ENCODE results near the gene GALNTL6. TPM values are rescaled to one million over a fixed set of nuclear protein-coding genes. Genes with fewer than 3 reads are reported as not detected.

Gene GALNTL6
- total RNA-seq, 4 donors from 2014 or later, result 0.82 to 0.95 TPM; not detected in 2

- Histone ChIP-seq H3K4me3 (no peak overlapping the region), H3K36me3 (no peaks in the 10 kb centered on the region), H3K4me1 (peaks cover 0 to 10% (median 1%) of the 10 kb centered on the region in 4 donors), H3K27me3 (no peaks in the 10 kb centered on the region), H3K27ac (no peak overlapping the region), H3K9me3 (no peaks in the 10 kb centered on the region)
- in situ Hi-C loops (cut with MboI; ENCODE audit: low pct_ligation_motif_present in 1 of 4, low pct_unique_long_range_greater_than_20kb in 1 of 4, low sequenced_read_pairs in 3 of 4) (loop anchor here in 1 of 4 donors (25.0 kb wide), 1 partner anchor 117 kb away; the partner anchor contains the start of gene GALNT7), intact Hi-C loops (cut with DNase I; ENCODE audit: low total_unique reads) (no loop called here)
- no peak for TF ChIP-seq POLR2A (IDR thresholded peaks at IDR 0.05)
- TF ChIP-seq CTCF (IDR thresholded peaks at IDR 0.05), result no peak
- TF ChIP-seq EP300 (IDR thresholded peaks at IDR 0.05; ENCODE audit: low read depth), result no peak
- no peak for TF ChIP-seq POLR2AphosphoS5 (IDR thresholded peaks at IDR 0.05)
- DNase-seq, result no peak
- 44 to 79% methylated on average over 1 of the region's 1 CpG for WGBS, 2 donors (ENCODE audit: low coverage in 1 of 2)
These were observed 1232.4 kb downstream of the GALNTL6 start for GRCh38 chr4:173045571-173045970.

GRCh38 chr4:173046144-173046543 is 1232.9 kb downstream of the GALNTL6 start:
- Histone ChIP-seq H3K4me3 (no peak overlapping the region), H3K27me3 (no peaks in the 10 kb centered on the region), H3K27ac (no peak overlapping the region), H3K36me3 (no peaks in the 10 kb centered on the region), H3K4me1 (peaks cover 0 to 5% (median 0%) of the 10 kb centered on the region in 4 donors), H3K9me3 (no peaks in the 10 kb centered on the region)
- intact Hi-C loops (cut with DNase I; ENCODE audit: low total_unique reads), result no loop called here
- TF ChIP-seq EP300 (IDR thresholded peaks at IDR 0.05; ENCODE audit: low read depth) (no peak), POLR2AphosphoS5 (IDR thresholded peaks at IDR 0.05) (no peak), POLR2A (IDR thresholded peaks at IDR 0.05) (no peak), CTCF (IDR thresholded peaks at IDR 0.05) (no peak)
- DNase-seq, result no peak
- WGBS, 2 donors (ENCODE audit: low coverage in 1 of 2), result 95% methylated on average over 2 of the region's 2 CpGs; no CpG with 5 or more reads in 1 of the 2 donors
- in situ Hi-C loops (cut with MboI; ENCODE audit: low pct_ligation_motif_present in 1 of 4, low pct_unique_long_range_greater_than_20kb in 1 of 4, low sequenced_read_pairs in 3 of 4), result loop anchor here in 1 of 4 donors (25.0 kb wide), 1 partner anchor 116 kb away; the partner anchor contains the start of gene GALNT7

GRCh38 chr4:173046818-173047217 is 1233.6 kb downstream of the GALNTL6 start:
- no peaks in the 10 kb centered on the region for H3K4me1 ChIP-seq
- in situ Hi-C loops (cut with MboI; ENCODE audit: low pct_ligation_motif_present in 1 of 4, low pct_unique_long_range_greater_than_20kb in 1 of 4, low sequenced_read_pairs in 3 of 4) (loop anchor here in 1 of 4 donors (25.0 kb wide), 1 partner anchor 115 kb away; the partner anchor contains the start of gene GALNT7), intact Hi-C loops (cut with DNase I; ENCODE audit: low total_unique reads) (no loop called here)
- H3K4me3 ChIP-seq, result no peak overlapping the region
- no peak overlapping the region for H3K27ac ChIP-seq
- no peak for TF ChIP-seq CTCF (IDR thresholded peaks at IDR 0.05)
- TF ChIP-seq POLR2AphosphoS5 (IDR thresholded peaks at IDR 0.05), result no peak
- no peak for TF ChIP-seq EP300 (IDR thresholded peaks at IDR 0.05; ENCODE audit: low read depth)
- TF ChIP-seq POLR2A (IDR thresholded peaks at IDR 0.05), result no peak
- H3K9me3 ChIP-seq, result no peaks in the 10 kb centered on the region
- 57 to 86% methylated on average over 4 to 5 of the region's 5 CpGs for WGBS, 2 donors (ENCODE audit: low coverage in 1 of 2)
- no peaks in the 10 kb centered on the region for H3K27me3 ChIP-seq
- no peaks in the 10 kb centered on the region for H3K36me3 ChIP-seq
- DNase-seq, result no peak

- Histone ChIP-seq H3K4me1 (no peaks in the 10 kb centered on the region), H3K36me3 (no peaks in the 10 kb centered on the region), H3K27ac (no peak overlapping the region), H3K27me3 (no peaks in the 10 kb centered on the region), H3K4me3 (no peak overlapping the region), H3K9me3 (no peaks in the 10 kb centered on the region)
- intact Hi-C loops (cut with DNase I; ENCODE audit: low total_unique reads), result no loop called here
- 85 to 92% methylated on average over 2 of the region's 2 CpGs for WGBS, 2 donors (ENCODE audit: low coverage in 1 of 2)
- no peak for DNase-seq
- in situ Hi-C loops (cut with MboI; ENCODE audit: low pct_ligation_motif_present in 1 of 4, low pct_unique_long_range_greater_than_20kb in 1 of 4, low sequenced_read_pairs in 3 of 4), result no loop called here
- no peak for TF ChIP-seq CTCF (IDR thresholded peaks at IDR 0.05)
- no peak for TF ChIP-seq POLR2AphosphoS5 (IDR thresholded peaks at IDR 0.05)
- no peak for TF ChIP-seq EP300 (IDR thresholded peaks at IDR 0.05; ENCODE audit: low read depth)
- no peak for TF ChIP-seq POLR2A (IDR thresholded peaks at IDR 0.05)
These were observed 1238.0 kb downstream of the GALNTL6 start for GRCh38 chr4:173051232-173051631.
